ENCODE results near the gene MYCL.

- TF ChIP-seq, protein P1, sequence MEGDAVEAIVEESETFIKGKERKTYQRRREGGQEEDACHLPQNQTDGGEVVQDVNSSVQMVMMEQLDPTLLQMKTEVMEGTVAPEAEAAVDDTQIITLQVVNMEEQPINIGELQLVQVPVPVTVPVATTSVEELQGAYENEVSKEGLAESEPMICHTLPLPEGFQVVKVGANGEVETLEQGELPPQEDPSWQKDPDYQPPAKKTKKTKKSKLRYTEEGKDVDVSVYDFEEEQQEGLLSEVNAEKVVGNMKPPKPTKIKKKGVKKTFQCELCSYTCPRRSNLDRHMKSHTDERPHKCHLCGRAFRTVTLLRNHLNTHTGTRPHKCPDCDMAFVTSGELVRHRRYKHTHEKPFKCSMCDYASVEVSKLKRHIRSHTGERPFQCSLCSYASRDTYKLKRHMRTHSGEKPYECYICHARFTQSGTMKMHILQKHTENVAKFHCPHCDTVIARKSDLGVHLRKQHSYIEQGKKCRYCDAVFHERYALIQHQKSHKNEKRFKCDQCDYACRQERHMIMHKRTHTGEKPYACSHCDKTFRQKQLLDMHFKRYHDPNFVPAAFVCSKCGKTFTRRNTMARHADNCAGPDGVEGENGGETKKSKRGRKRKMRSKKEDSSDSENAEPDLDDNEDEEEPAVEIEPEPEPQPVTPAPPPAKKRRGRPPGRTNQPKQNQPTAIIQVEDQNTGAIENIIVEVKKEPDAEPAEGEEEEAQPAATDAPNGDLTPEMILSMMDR (IDR thresholded peaks at IDR 0.05): no peak
- no peak for TF ChIP-seq POLR2A (IDR thresholded peaks at IDR 0.05)
These were observed 29.9 kb downstream of the MYCL start for GRCh38 chr1:39871796-39872195.
